A172 (cell line): Measurements from ENCODE around the gene NME2. TPM values are rescaled to one million over a fixed set of nuclear protein-coding genes. Genes with fewer than 3 reads are reported as not detected.
"Not testable (repeated sequence)": the region's sequence is repeated elsewhere in the genome, so short reads cannot be mapped to it uniquely, and the experiment has no call there.

Experiments used
- DNase-seq: peaks from one replicate; pipeline ENCODE4 v3.0.0-alpha.2; 2015; ENCODE audit warnings: low spot score
- total RNA-seq: library from RNA; depleted of rRNA; stranded (reverse); fragments of >200 nt; shearing (Covaris generic); gene quantifications from 2 replicates; pipeline ENCODE4 v1.2.3, GENCODE V29; 2014; rRNA removed

Gene NME2
- total RNA-seq, result 638 and 830 TPM in 2 replicates

GRCh38 chr17:51166198-51166986, at the start of gene NME2:
Gene NME2 (plus strand): TSS chr17:51166411. CDS start chr17:51166831, 420 bp downstream.
- peak; percentile 86 for DNase-seq

- no peak for DNase-seq
These were observed 47.6 kb upstream of the NME2 start for GRCh38 chr17:51118330-51119195.

- DNase-seq, result peak; percentile 41
These were observed 46.5 kb upstream of the NME2 start for GRCh38 chr17:51119415-51120356.

- DNase-seq, result no peak
These were observed 45.9 kb upstream of the NME2 start for GRCh38 chr17:51120357-51120738.

- DNase-seq, result peak; percentile 93
These were observed 45.2 kb upstream of the NME2 start, which contains the start of gene SPAG9 for GRCh38 chr17:51120739-51121619. Gene SPAG9 (minus strand): TSS chr17:51120868. CDS start chr17:51120656, 212 bp downstream.

GRCh38 chr17:51121620-51122472, 44.4 kb upstream of the NME2 start:
- peak; percentile 99 for DNase-seq

GRCh38 chr17:51122473-51123115, 43.6 kb upstream of the NME2 start:
- DNase-seq, result not testable (repeated sequence)

- DNase-seq, result no peak
These were observed 41.3 kb upstream of the NME2 start for GRCh38 chr17:51124640-51125503.

- DNase-seq, result peak; percentile 25
These were observed 38.1 kb upstream of the NME2 start for GRCh38 chr17:51128076-51128475.

GRCh38 chr17:51132964-51133319, 33.3 kb upstream of the NME2 start:
- peak; percentile 22 for DNase-seq

GRCh38 chr17:51133365-51133764, 32.8 kb upstream of the NME2 start:
- no peak for DNase-seq

GRCh38 chr17:51135956-51136355, 30.3 kb upstream of the NME2 start:
- no peak for DNase-seq

GRCh38 chr17:51142597-51142996, 23.6 kb upstream of the NME2 start:
- DNase-seq, result no peak

- DNase-seq, result no peak
These were observed 21.8 kb upstream of the NME2 start for GRCh38 chr17:51144266-51145022.

GRCh38 chr17:51147650-51148049, 18.6 kb upstream of the NME2 start:
- DNase-seq, result peak; percentile 36

- no peak for DNase-seq
These were observed 17.0 kb upstream of the NME2 start for GRCh38 chr17:51149163-51149562.

GRCh38 chr17:51150932-51151331, 15.3 kb upstream of the NME2 start:
- DNase-seq, result no peak
